ENCODE results near the gene KIF3A. TPM values are rescaled to one million over a fixed set of nuclear protein-coding genes. Genes with fewer than 3 reads are reported as not detected.

KIF3A gene
- total RNA-seq, result 76.7 TPM

DNA sequence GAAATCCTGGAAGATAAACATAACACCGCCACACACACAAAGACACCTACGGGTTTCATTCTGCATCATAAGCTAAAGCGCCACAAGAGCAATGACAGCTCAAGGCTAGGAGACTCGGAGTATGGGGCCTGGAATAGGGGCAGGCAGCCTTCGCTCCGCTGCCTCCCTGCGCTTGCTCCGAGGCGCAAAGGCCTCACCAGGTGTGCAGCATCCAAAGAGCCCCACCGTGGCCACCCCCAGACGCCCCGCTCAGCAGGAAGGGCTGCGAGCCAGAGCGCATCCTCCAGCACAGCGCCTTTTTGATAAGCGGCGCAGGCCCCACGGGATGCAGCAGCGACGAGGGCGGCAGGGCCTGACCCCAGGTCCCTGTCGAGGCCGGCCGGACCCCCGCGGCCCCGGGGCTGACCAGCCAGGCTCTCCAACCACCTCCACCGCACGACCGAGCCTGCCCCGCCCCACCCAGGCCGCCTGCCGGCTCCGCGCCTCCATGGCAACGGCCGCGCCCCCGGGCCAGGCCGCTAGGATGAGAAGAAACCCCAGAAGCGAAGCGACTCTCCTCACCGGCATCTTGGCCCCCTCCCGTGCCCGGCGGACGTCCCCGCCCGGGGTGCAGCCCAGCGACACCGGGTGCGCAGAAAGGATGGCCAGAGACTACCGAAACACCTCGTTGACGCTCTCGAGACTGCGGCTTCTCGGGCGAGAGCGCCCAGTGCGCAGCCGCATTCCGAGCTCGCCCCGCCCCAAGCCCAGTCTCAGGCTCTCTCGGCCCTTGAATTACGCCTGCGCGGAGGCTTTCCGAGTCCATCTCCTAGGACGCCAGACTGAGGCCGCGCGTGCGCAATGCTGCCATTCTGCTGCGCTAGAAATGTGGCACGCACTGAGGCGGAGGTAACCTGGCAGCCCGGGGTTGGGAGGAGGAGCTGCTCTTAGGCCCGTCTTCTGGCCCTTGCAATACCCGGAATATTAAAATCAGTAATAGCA lies at the start of gene KIF3A:
Gene KIF3A, minus strand, starts transcription at position 694 of the 981 bp plus-strand sequence. Its CDS starts 127 bp downstream, at position 567.
- DNase-seq, result peak; percentile 93

DNA sequence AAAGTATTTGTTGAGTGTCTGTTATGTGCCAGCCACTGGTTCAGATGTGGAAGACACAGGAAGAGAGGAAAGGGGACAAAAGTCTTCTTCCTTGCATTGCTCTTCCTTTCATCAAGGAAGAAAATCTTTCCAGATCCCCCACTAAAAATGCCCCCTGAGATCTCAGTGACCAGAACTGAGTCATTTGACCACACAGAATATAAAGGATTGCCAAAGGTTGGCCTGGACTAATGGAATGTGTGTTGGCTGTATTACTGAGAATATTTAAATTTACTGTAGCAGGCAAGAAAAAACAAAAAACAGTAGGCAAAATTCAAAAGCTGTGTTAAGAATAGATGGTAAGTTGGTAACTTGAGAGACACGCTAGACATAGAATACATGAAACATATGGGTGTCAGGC lies 49.7 kb upstream of the KIF3A start:
- no peak for DNase-seq

DNA sequence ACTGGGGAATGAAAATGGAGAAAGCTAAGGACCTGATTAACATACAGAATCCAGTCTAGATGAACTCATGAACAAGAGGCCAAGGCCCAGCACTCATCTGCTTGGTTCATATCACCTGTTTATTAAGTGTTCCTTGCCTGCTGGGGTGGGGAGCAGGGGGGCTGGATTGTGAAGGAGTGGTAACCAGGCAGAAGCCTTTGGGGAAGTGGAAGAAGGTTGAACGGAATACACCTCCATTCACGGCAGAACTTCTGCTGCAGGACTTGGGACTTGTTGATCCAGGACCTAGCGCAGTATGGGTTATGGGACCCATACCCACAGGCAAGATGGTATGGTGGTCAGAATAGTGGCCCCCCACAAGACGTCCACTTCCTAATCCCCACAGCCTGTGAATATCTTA lies 48.5 kb upstream of the KIF3A start:
- DNase-seq, result no peak

DNA sequence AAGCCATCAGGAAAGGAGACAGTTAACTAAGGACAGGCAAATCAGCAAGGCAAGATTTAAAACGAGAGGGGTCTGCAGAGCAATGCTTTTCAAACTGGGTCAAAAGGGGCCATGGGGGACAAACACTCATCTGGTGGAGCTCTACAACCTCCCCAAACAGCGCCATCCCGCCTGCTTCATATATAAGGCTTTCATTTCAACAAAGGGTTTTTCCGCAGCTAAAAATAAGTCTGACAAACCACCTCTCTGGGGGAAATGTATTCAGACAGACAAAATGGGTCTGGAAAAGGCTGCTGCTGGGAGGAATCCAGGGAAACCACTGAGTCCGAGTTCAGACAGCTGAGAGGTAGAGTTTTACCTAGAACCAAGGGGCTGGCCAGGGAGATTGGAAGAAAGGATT lies 48.0 kb upstream of the KIF3A start:
- DNase-seq, result no peak

DNA sequence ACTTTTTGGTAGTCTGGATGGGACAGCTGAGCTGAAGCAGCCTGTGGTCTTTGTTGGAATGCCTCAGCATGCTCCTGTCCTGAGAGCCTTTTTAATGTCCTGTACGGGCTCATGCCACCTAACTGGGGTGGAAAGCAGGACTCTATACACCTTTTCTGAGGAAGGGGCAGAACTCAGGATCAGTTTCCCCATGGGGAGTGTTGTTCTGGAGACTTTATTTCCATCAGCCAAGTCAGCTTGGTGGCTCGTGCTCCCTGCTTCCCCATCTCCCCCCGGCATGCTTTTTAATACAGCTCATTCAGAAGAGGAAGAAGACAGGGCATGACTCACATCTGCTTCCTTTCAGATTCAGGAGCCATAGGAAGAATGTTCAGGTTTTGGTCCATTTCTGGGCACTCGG lies 44.8 kb upstream of the KIF3A start:
- no peak for DNase-seq

DNA sequence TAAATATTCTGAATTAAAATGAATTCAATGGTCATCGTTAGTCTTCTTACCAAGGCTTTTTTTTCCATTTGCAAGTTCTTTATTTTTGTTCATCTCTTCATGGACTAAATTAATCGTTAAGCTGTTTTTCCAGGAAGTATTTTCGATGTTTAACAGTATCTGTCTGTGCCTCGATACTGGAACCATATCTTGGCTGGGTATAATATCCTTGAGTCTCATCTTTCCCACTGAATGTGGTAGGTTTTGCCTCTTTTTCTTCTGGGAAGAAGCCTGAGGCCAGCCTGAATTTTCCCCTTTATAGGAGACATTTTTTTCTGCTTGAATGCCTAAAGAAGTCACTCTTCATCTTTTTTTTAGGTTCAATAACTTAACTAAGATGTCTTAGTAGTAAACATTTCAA lies 43.7 kb upstream of the KIF3A start:
- DNase-seq, result no peak

DNA sequence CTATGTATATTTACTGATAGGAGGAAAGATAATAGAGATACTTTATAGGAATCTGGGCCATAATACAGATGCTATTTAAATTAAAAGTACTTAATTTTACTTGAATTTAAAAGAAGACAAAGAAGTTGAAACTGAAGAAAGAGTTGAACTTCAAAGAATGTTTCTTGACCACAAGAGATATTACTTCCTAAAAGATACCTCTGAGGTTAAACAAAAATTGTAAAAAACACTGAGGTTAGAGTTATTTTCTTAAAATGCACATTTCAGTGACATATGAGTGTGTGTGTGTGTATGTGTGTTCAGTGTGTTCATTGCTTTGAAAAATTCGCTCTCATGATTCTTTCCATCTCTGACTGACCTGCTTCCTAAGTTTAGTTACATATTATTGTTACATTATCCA lies 43.2 kb upstream of the KIF3A start:
- DNase-seq, result no peak

DNA sequence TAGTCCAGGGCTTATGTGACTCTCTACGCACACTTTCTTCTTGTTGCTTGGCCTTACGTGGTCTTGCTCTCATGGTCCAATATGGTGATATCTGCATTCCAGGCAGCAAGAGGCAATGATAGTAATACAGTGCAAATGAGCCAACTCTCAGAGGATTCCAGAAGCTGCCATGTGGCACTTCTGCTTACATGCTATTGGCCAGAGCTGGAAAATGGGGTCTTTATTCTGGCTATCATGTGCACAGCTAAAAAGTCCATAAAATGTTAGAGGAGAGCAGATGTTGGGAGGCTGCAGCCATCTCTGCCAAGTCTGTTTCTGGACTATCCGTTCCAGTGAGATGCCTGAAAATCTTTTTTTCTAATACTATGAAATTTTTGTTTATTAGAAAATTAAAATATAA lies 42.6 kb upstream of the KIF3A start:
- no peak for DNase-seq

DNA sequence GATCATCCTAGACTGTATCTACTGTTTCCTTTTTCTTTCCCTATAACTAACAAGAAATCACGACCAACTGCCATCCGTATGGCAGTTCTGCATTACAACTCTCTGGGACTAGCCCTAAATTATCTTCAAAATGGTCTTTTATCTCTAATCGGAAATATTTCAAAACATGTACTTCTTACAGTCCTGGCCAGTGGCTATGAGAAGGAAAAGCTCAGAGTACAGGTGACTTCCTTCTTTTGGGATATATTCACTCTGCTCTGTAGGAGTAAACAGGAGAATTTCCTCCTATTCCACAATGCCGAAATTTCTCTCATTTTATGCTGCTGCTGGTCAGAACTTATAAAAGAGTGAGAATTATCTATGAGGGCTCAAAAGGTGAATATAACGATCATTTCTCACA lies 41.5 kb upstream of the KIF3A start:
- no peak for DNase-seq

DNA sequence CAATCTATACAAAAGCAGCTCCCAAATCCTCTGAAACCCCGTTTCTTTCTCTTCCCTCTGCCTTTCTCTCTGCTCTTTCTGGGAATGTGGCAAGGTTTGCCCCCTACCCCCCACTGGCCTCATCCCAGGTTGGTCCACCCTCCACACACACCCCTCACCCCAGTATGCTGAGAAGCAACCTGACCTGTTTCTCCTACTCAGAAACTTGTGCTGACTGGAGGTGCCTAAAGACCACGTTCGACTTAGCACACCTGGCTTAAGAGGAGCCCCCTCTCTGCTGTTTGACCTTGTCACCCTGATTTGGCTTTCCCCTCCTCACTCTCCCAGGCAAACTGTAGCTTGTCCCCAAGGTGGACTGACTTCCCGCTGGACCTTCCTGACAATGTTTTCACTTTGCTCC lies 40.8 kb upstream of the KIF3A start:
- DNase-seq, result no peak

DNA sequence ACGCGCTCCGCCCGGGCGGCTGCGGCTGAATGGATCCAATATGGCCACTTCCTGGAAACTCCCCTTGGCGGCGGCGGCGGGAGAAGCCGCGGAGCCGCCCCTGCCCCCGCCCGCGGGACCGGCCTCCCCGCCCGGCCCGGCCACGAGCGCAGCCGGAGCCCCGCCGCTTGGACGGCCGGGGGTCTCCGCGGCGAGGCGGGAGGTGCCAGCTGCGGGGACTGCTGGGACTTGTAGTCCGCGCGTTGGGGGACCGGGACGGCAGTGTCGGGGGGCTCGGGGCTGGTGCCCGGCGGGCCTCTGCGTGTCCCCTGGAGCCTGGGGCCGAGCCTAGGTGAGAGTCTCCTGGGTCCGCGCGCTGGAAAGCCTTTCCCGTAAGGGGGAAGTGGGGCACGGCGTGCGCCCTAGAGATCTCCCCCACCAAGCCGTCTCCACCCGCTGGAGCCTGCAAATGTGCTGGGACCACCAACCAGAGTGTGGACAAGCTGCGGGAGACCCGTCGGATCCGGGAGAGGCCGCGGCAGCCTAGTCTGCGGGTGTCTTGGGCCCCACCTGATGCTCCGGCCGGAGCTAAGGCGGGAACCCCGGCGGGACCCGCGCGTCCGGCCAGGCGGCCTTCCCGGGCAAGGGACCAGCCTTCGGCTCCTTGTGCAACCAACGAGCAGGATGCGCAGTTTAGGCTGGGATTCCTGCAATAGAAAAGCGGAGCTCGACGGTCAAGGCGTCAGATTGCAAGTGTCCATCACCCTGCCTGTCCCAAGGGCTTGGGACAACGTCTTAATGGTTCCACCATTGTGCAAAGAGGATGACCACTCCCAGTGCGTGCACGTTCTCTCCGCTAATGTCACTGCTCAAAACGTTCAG lies 40.1 kb upstream of the KIF3A start, which contains the start of gene SEPTIN8:
Gene SEPTIN8, minus strand, starts transcription at position 31 of the 861 bp plus-strand sequence. CDS start 102 bp downstream, outside the sequence.
- DNase-seq, result peak; percentile 37

DNA sequence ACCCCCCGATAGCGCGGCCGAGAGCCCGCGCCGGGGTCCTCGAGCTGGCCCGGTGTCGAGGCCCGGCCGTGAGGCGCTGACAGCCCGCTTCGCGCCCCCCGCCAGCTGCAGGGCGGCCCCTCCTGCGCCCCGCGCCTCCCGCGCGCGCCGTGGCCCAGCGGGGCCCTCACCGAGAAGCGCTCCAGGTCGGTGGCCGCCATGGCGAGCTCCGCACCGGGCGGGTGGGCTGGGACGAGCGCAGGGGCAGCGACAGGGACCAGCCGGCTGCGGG lies 39.5 kb upstream of the KIF3A start:
- DNase-seq, result no peak

DNA sequence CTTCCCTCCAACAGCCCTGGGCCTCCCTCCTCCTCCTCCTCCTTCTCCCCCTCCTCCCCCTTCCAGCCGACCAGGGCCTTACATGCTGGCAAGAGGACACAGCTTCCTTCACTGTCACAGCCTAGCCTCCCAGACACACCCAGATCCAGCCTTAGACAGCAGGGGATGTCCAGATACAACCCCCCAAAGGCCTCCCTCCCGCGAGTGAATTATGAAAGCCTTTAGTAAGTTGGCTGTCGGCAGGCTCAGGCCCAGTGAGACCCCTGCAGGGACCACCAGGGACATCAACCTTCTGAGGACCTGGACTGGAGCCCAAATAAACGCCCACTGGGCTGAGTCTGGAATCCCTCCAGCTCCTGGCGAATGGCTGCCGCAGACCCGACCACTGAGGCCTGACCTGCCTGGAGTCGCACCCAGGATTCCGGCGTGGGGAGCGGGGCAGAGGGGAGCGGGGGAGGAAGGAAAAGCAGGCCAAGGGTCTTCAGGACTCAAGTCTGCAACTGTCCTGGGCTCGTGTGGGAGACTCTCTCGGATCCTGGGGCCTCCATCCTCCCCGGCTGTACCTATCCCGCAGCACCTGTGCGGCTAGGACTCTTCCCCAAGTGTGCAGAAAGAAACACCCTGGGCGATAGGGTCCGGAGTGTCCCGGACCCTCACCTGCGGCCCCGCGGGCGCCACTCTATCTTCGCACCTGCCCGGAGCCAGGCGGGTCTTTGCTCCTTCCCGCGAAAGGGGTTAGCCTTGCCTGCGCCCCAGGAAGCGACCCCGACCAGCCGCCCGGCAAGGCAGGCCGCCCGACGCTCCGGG lies 39.0 kb upstream of the KIF3A start:
- peak; percentile 56 for DNase-seq

DNA sequence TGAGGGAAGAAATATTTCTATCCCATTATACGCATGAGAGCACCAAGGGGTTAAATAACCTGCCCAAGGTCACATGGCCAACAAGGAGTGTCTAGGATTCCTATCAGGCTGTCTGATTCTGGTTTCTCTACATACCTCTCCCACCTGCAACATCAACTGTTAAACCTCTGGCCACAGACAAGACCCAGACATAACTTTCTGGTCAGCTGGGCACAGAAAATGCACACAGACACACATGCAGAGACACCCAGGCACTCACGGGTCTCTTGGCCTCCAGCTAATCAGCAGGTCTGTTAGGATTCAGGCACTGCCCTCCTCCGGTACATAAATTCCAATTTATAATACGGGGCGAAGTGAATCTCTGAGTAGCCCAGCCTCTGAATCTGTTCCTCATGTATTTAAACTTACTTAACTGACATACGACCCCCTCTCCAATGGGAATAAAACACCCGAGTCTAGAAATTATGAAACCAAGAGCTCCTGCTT lies 38.2 kb upstream of the KIF3A start:
- DNase-seq, result no peak

DNA sequence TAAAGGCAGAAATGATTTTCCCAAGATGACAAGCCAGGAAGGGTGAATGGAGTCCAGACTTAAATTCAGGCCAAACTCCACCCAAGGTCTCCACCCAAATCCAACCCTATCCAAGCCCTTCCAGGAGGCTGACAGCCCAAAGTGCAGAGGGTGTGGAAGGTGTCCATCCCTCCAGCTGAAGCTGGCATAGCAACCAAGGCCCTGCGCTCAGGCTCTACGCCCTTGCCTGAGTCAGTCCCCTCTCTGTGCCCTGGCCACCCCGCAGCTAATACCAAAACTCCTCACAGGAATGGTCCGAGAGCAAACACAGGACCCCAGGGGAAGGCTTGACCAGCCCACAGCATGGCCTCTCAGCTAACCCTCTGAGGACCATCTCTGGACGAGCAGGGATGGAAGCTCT lies 37.5 kb upstream of the KIF3A start:
- no peak for DNase-seq

DNA sequence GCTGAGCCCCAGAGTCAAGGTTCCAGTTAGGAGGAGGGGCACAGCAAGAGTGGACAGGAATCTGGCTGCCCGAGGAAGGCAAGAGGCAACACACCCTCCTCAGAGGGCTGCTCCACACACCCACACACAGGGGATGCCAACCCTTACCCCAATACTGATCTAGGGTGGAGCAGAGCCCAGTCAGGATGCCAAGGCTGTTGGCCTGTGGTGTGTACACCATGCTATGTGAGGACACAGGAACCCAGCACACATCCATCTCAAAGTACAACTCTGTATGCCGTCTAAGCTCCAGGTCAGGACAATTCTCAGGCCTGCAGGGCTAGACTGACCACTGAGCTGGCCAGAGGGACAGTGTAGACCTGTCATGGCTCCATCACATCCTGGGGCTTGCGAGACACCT lies 37.1 kb upstream of the KIF3A start:
- no peak for DNase-seq

DNA sequence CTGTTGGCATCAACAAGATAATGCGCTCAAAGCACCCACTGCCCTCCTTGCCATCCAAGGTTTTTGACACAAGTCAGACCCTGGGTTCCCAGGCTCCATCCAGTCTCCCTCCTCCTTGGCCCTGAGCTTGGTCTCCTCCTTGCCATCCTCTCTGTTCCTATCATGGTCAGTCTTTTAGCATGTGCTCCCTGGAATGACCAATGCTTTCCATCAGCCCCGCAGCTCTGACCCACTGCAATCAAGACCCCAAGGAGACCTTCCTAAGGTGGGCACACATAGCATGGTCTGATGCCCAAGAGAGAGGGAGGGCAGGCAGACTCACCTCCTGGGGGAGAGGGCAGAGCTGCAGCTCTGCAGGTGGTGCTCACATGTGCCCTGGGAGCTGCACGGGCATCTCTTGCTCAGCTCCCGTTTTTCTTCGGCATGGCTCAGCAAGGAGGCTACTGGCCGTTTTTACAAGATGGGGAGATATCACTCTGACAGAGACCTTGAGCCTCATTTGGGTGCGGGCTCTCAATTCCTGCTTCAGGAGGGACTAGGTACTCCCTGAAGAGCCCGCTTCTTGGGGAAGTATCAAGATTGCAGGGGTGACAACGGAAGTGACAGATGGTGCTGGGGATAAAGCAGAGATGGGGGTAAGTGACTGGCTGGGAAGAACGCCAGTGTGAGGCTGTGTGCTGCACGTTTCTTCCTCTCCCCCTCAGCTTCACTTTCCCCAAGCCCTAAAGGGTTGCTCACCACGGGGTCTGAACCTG lies 36.4 kb upstream of the KIF3A start:
- peak; percentile 24 for DNase-seq

DNA sequence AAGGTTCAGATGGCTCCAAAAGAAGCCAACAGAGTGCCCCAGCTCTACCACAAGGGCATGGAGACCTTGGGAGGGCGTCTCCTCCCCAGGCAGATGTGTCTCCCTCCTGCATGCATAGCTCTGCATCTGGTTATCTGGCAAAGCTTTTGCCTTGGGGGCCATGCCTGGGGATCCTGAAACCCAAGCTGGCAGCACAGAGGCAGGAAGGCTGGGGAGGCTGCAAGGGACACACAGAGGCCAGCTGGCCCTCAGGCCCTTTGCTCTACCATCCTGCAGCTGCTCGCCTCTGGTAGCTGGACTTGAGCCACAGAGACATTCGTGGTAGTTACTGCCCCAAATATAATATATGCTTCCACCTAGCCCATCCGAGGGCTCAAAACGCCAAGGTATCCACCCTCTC lies 35.8 kb upstream of the KIF3A start:
- DNase-seq, result no peak

DNA sequence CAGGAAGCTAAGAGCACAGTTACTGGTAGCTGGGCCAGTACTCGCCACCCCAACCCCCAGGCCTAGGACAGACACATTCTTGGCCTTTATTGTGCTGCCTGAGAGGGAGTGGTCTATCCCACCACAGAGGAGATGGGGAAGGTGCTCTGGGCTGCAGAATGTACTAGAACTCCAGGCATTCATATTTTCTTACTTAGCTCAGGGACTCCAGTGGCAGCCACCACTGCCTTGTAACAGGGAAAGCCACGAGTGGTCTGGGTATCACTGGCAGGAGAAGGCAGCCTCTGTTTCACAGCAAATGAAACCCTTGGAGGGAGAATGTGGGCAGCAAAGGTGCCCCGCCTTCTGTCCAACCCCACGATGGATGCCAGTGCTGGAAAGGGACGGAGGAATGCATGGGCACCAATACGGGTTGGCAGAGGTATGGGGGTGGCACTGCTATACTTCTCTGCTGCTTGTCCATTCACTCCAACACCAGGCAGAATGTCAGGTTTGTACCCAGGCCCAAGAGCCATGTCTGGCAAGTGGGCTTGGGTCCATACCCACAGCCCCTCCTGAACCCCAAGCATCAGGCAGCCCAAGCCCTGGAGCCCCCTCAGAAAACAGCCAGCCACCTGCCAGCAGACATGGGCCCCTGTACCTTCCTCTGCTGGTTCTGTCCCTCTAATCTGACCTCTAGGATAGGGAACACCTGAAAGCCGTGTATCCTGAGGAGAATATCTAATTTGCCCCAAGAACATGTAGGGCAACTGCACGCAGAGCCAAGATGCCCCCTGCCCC lies 35.1 kb upstream of the KIF3A start:
- DNase-seq, result no peak

DNA sequence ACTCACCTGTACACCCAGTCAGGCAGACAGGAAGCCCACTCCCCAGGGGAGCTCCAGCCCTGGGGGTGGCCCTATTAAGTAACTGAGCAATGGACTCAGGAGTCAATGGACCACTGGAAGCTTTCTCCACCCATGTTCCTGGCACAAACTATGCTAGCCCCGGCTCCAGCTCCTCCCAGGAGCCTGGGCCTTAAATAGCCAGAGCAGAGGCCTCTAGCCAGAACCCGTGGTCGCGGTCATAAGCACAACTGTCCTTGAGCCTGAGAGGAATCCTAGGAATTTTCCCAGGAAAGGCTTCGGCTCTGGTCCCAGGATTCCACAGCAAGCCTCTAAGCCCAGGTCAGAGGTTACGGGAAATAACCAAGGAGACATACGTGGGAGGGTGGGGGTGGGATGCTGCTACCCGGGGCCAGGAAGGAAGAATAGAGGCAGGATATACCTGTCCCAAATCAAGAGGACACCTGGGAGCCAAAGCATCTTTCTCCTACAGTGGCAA lies 34.2 kb upstream of the KIF3A start:
- DNase-seq, result no peak
